HepG2 (cell line): ENCODE data around the gene CHD2. TPM values are rescaled to one million over a fixed set of nuclear protein-coding genes. Genes with fewer than 3 reads are reported as not detected.
A peak's percentile ranks its signal among the peaks of the same experiment; 100 is the strongest.

Experiments used
- ATAC-seq: fragments of 200-7000 bp; cut with Tn5 transposase; 3 replicates; pipeline ENCODE4 v1.9.1; 2020; ENCODE audit warnings: mild to moderate bottlenecking, moderate library complexity
- BruUV-seq: library from RNA; stranded (reverse); fragments of 400-500 nt; replicated peaks from 2 replicates; lab custom pipeline; 2021; lab: Mats Ljungman, UMichigan
- CTCF ChIA-PET: fragments of 300-600 bp; formaldehyde crosslinking; extraction: SDS; loops from one replicate; lab custom pipeline; 2021; ENCODE audit warnings: low total read pairs, inconsistent platforms, low intra/inter-chr PET ratio; lab: Yijun Ruan, JAX
- POLR2A ChIA-PET: fragments of 350-600 bp; sonication (Branson Sonifier 250); formaldehyde crosslinking; loops from one replicate; lab custom pipeline; 2020; ENCODE audit warnings: antibody characterized with exemption, inconsistent platforms; lab: Yijun Ruan, JAX
- DNase-seq: peaks from one replicate; pipeline ENCODE4 v3.0.0-alpha.2; 2015; ENCODE audit warnings: low spot score
- FAIRE-seq: peaks from 3 replicates; lab custom pipeline; 2011; peaks lifted over from hg19 to GRCh38; lab: Jason Lieb, UNC
- H2AFZ ChIP-seq: one replicate; pipeline ENCODE4 v1.6.1; 2011; ENCODE audit warnings: low read length, inconsistent platforms
- H3K27ac ChIP-seq: fragments of 300-600 bp; 3 replicates; pipeline ENCODE4 v1.8.0; 2011; ENCODE audit warnings: mixed run types, mild to moderate bottlenecking, mixed read lengths, low read length, inconsistent platforms; ENCODE audit not compliant: insufficient read depth; ENCODE audit errors: extremely low read length
- H3K27me3 ChIP-seq, 2 experiments: fragments of 200-600 bp in 1 of 2; 2 replicates in 1 of 2; 3 replicates in 1 of 2; pipeline versions ENCODE4 v1.6.0 to v1.8.0; 2011; ENCODE audit warnings: low read length in 2 of 2, mild to moderate bottlenecking in 2 of 2, moderate library complexity in 2 of 2, inconsistent platforms in 1 of 2; ENCODE audit not compliant: insufficient read depth in 2 of 2, control insufficient read depth in 1 of 2
- H3K36me3 ChIP-seq, 2 experiments: fragments of 200-600 bp in 1 of 2; replicated peaks in 1 of 2; 2 replicates in 1 of 2; 3 replicates in 1 of 2; pipeline versions ENCODE4 v1.5.1 to v1.8.0; 2011; ENCODE audit warnings: low read length in 2 of 2, inconsistent platforms in 1 of 2; ENCODE audit not compliant: insufficient read depth in 2 of 2, control insufficient read depth in 1 of 2
- H3K4me1 ChIP-seq: 2 replicates; pipeline ENCODE4 v1.5.1; 2012; ENCODE audit warnings: low read length, inconsistent platforms; ENCODE audit not compliant: insufficient read depth
- H3K4me2 ChIP-seq: 2 replicates; pipeline ENCODE4 v1.6.0; 2011; ENCODE audit warnings: low read depth, low read length, inconsistent platforms
- H3K4me3 ChIP-seq, 3 experiments: fragments of 200-600 bp in 1 of 3; sonication (generic), shearing (Covaris generic) in 1 of 3; replicated peaks in 1 of 3; 2 replicates each; pipeline ENCODE4 v1.5.1; 2011 to 2016; ENCODE audit warnings: low read length in 3 of 3, inconsistent platforms in 2 of 3, low read depth in 2 of 3, mild to moderate bottlenecking in 2 of 3, control low read depth in 1 of 3, mixed read lengths in 1 of 3; ENCODE audit not compliant: insufficient read depth in 1 of 3
- H3K79me2 ChIP-seq: one replicate; pipeline ENCODE4 v1.6.1; 2011; ENCODE audit warnings: low read length, inconsistent platforms; ENCODE audit not compliant: insufficient read depth
- H3K9ac ChIP-seq: 2 replicates; pipeline ENCODE4 v1.6.0; 2011; ENCODE audit warnings: mild to moderate bottlenecking, low read depth, low read length, inconsistent platforms; ENCODE audit not compliant: insufficient read depth
- H3K9me3 ChIP-seq: 2 replicates; pipeline ENCODE4 v1.5.1; 2012; ENCODE audit warnings: mild to moderate bottlenecking, low read length
- H4K20me1 ChIP-seq: 2 replicates; pipeline ENCODE4 v1.6.0; 2011; ENCODE audit warnings: inconsistent platforms, mild to moderate bottlenecking, low read length, moderate library complexity; ENCODE audit not compliant: insufficient read depth
- ARID3A ChIP-seq: IDR thresholded peaks from 2 replicates; pipeline ENCODE4 v1.6.1; 2012; ENCODE audit warnings: low read depth, low read length, improper control_type of control experiment
- BCLAF1 ChIP-seq: fragments of 450-650 bp; IDR thresholded peaks from 2 replicates; pipeline ENCODE4 v1.6.1; 2017; ENCODE audit warnings: mild to moderate bottlenecking
- CHD4 ChIP-seq: fragments of 200-600 bp; sonication (generic); IDR thresholded peaks from 2 replicates; pipeline ENCODE4 v1.7.0; 2017; ENCODE audit warnings: mild to moderate bottlenecking, low read length, borderline replicate concordance
- MATR3 ChIP-seq: sonication (generic); formaldehyde crosslinking; IDR thresholded peaks from 2 replicates; pipeline ENCODE4 v1.4.0; 2020; ENCODE audit warnings: missing genetic modification reagents
- NFE2 ChIP-seq: sonication (generic); formaldehyde crosslinking; IDR thresholded peaks from 2 replicates; pipeline ENCODE4 v1.4.0; 2020; ENCODE audit warnings: missing genetic modification reagents
- PPARG ChIP-seq: conservative IDR thresholded peaks from 2 replicates; pipeline ENCODE4 v1.6.1; 2016; ENCODE audit warnings: missing biosample characterization, missing genetic modification reagents
- SIX1 ChIP-seq: sonication (generic); formaldehyde crosslinking; IDR thresholded peaks from 2 replicates; pipeline ENCODE4 v1.4.0; 2020; ENCODE audit warnings: missing genetic modification reagents, borderline replicate concordance
- SMAD9 ChIP-seq: sonication (generic); formaldehyde crosslinking; IDR thresholded peaks from 2 replicates; pipeline ENCODE4 v1.5.1; 2020; ENCODE audit warnings: mild to moderate bottlenecking, missing genetic modification reagents
- SP5 ChIP-seq: IDR thresholded peaks from 2 replicates; pipeline ENCODE4 v1.6.1; 2016; ENCODE audit warnings: low read depth, borderline replicate concordance
- TEF ChIP-seq: sonication (generic); formaldehyde crosslinking; IDR thresholded peaks from 2 replicates; pipeline ENCODE4 v1.5.0; 2020; ENCODE audit warnings: missing genetic modification reagents
- THYN1 ChIP-seq: sonication (generic); formaldehyde crosslinking; IDR thresholded peaks from 2 replicates; pipeline ENCODE4 v1.8.1; 2023; ENCODE audit warnings: low read depth, mild to moderate bottlenecking, moderate library complexity, missing genetic modification reagents, borderline replicate concordance
- ZFP1 ChIP-seq: IDR thresholded peaks from 2 replicates; pipeline ENCODE4 v1.6.1; 2016
- ZNF296 ChIP-seq: sonication (generic); formaldehyde crosslinking; conservative IDR thresholded peaks from 2 replicates; pipeline ENCODE4 v1.5.0; 2020; ENCODE audit warnings: mild to moderate bottlenecking, missing genetic modification reagents
- ZNF460 ChIP-seq: sonication (generic); formaldehyde crosslinking; IDR thresholded peaks from 2 replicates; pipeline ENCODE4 v1.5.1; 2020; ENCODE audit warnings: missing genetic modification reagents, mild to moderate bottlenecking, borderline replicate concordance
- ZNF691 ChIP-seq: sonication (generic); formaldehyde crosslinking; IDR thresholded peaks from 2 replicates; pipeline ENCODE4 v1.4.0; 2020; ENCODE audit warnings: missing genetic modification reagents, low read depth, mild to moderate bottlenecking, borderline replicate concordance
- ZNF746 ChIP-seq: sonication (generic); formaldehyde crosslinking; IDR thresholded peaks from 2 replicates; pipeline ENCODE4 v1.8.0; 2022; ENCODE audit warnings: mild to moderate bottlenecking, missing genetic modification reagents
- ZNF839 ChIP-seq: sonication (generic); formaldehyde crosslinking; IDR thresholded peaks from 2 replicates; pipeline ENCODE4 v1.4.0; 2020; ENCODE audit warnings: missing genetic modification reagents, mild to moderate bottlenecking, borderline replicate concordance
- WGBS: methylation state at CpG from one replicate; pipeline ENCODE4 v1.1.6; 2017; ENCODE audit warnings: low lambda C conversion rate; 5-methylcytosine and 5-hydroxymethylcytosine counted together
- in situ Hi-C: cut with HindIII; loops from 2 replicates; pipeline ENCODE4 v1.10.0; 2017; ENCODE audit warnings: low pct_unique_long_range_greater_than_20kb; ENCODE audit not compliant: extremely low pct_ligation_motif_present
- intact Hi-C: fragments of 100-400 bp; cut with micrococcal nuclease; formaldehyde crosslinking; loops from one replicate; pipeline ENCODE4 v1.10.0; 2022; ENCODE audit not compliant: unreplicated experiment
- polyA plus RNA-seq, 8 experiments: library from polyadenylated mRNA; depleted of rRNA in 3 of 8; stranded (reverse) in 7 of 8; unstranded in 1 of 8; fragments of >200 nt; fragmentation: Illumina TruSeq in 4 of 8; extraction: Trizol in 4 of 8; gene quantifications; 2 replicates each; pipeline versions ENCODE4 v1.2.1 to v1.2.3, GENCODE V29; 2011 to 2016; ENCODE audit warnings: low read depth in 4 of 8, missing spikeins in 1 of 8, mixed read lengths in 1 of 8; ENCODE audit not compliant: insufficient read depth in 1 of 8
- total RNA-seq, 5 experiments: library from RNA; depleted of rRNA; stranded (reverse); fragments of >200 nt; fragmentation: Illumina TruSeq; extraction: Trizol; gene quantifications; 2 replicates each; pipeline ENCODE4 v1.2.3, GENCODE V29; 2016; ENCODE audit warnings: low read depth in 1 of 5

Gene CHD2
- total and polyA plus RNA-seq, 2 of the 13 experiments (the other 11 are each of a cell fraction or from before 2014, with no cell fraction given) = 54.0 to 54.1 TPM

DNA sequence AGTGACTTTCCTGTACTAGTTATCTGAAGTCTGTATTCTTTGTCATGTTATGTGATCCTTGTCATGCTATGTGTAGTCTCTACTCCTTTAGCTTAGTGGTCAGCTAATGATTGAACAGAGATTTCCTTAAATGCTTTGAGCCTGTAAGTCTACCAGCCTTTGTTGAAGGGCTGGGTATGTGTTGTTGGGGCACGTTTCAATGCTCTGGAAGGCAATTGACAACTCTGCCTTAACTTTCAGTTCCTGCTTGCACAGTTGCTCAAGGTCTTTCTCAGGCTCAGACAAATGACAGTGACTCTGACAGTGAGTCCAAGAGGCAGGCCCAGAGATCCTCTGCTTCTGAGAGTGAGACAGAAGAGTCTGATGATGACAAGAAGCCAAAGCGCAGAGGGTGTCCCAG lies 89.3 kb downstream of the CHD2 start:
- H3K27ac ChIP-seq = no peak overlapping the region
- ChIA-PET POLR2A (no interaction called here), CTCF (no interaction called here)
- intact Hi-C loops = no loop called here
- no peaks in the 10 kb centered on the region for H3K4me1 ChIP-seq
- H3K9ac ChIP-seq = no peak overlapping the region
- H3K79me2 ChIP-seq = no peaks in the 10 kb centered on the region
- no peak for FAIRE-seq
- 100% methylated on average over 1 of the region's 2 CpGs for WGBS
- no TSS peak for BruUV-seq
- no peak overlapping the region for H3K4me3 ChIP-seq
- H3K9me3 ChIP-seq = no peaks in the 10 kb centered on the region
- H3K4me2 ChIP-seq = no peak overlapping the region
- in situ Hi-C loops = no loop called here
- TF ChIP-seq ZNF460 (no peak), THYN1 (CRISPR knock-in tag) (no peak), ZFP1 (CRISPR knock-in tag) (no peak), PPARG (CRISPR knock-in tag) (no peak), ZNF839 (no peak), ZNF691 (CRISPR knock-in tag) (no peak), SMAD9 (CRISPR knock-in tag) (no peak), CHD4 (no peak), ZNF746 (CRISPR knock-in tag) (no peak), TEF (CRISPR knock-in tag) (no peak), ARID3A (no peak), BCLAF1 (no peak), SP5 (CRISPR knock-in tag) (no peak), ZNF296 (CRISPR knock-in tag) (no peak), SIX1 (CRISPR knock-in tag) (no peak), NFE2 (no peak), MATR3 (CRISPR knock-in tag) (no peak)
- peak; percentile 20; the same call in 1 of the 3 replicates for ATAC-seq
- H4K20me1 ChIP-seq = no peaks in the 10 kb centered on the region
- DNase-seq = no peak
- H3K27me3 ChIP-seq = no peaks in the 10 kb centered on the region
- H3K36me3 ChIP-seq = peaks cover 35 to 82% of the 10 kb centered on the region in 2 experiments
- no peak overlapping the region for H2AFZ ChIP-seq
